ENCODE data around the gene FLT4. TPM values are rescaled to one million over a fixed set of nuclear protein-coding genes. Genes with fewer than 3 reads are reported as not detected.
A peak's percentile ranks its signal among the peaks of the same experiment; 100 is the strongest.

The FLT4 gene
- total and polyA plus RNA-seq, 8 donors, result 0.93 to 9.5 (median 3.1) TPM

GRCh38 chr5:180595381-180596114, 53.9 kb downstream of the FLT4 start:
- Histone ChIP-seq H3K4me1 (peaks cover 17 to 30% (median 23%) of the 10 kb centered on the region in 4 donors), H3K27me3 (peaks cover 5 to 43% (median 17%) of the 10 kb centered on the region in 3 donors), H3K4me3 (no peak overlapping the region), H3K36me3 (no peaks in the 10 kb centered on the region), H3K9me3 (no peaks in the 10 kb centered on the region), H3K27ac (no peak overlapping the region)
- peak in 1 of 2 donors; percentile 44 for DNase-seq
- intact Hi-C loops (cut with DNase I; ENCODE audit: low total_unique reads), result no loop called here
- 39 to 69% (median 45%) methylated on average over 21 to 25 of the region's 25 CpGs for WGBS, 5 donors
- no peak for TF ChIP-seq CTCF (IDR thresholded peaks at IDR 0.05)
- TF ChIP-seq EP300 (IDR thresholded peaks at IDR 0.05), result no peak
- TF ChIP-seq POLR2AphosphoS5 (IDR thresholded peaks at IDR 0.05), result no peak
- TF ChIP-seq POLR2A (IDR thresholded peaks at IDR 0.05), result no peak

- H3K36me3 ChIP-seq, result no peaks in the 10 kb centered on the region
- intact Hi-C loops (cut with DNase I; ENCODE audit: low total_unique reads), result no loop called here
- no peak overlapping the region for H3K27ac ChIP-seq
- no peak overlapping the region for H3K4me3 ChIP-seq
- no peaks in the 10 kb centered on the region for H3K9me3 ChIP-seq
- H3K27me3 ChIP-seq, result peaks cover 11 to 48% (median 22%) of the 10 kb centered on the region in 3 donors
- DNase-seq, result no peak
- peaks cover 22 to 35% (median 29%) of the 10 kb centered on the region in 4 donors for H3K4me1 ChIP-seq
- TF ChIP-seq CTCF (IDR thresholded peaks at IDR 0.05), result no peak
- TF ChIP-seq EP300 (IDR thresholded peaks at IDR 0.05), result no peak
- no peak for TF ChIP-seq POLR2AphosphoS5 (IDR thresholded peaks at IDR 0.05)
- TF ChIP-seq POLR2A (IDR thresholded peaks at IDR 0.05), result no peak
- 47 to 81% (median 77%) methylated on average over 2 of the region's 2 CpGs for WGBS, 5 donors
These were observed 54.4 kb downstream of the FLT4 start for GRCh38 chr5:180595046-180595379.

GRCh38 chr5:180594311-180595045, 54.9 kb downstream of the FLT4 start:
- intact Hi-C loops (cut with DNase I; ENCODE audit: low total_unique reads), result no loop called here
- DNase-seq, result peak in 1 of 2 donors; percentile 20
- no peak overlapping the region for H3K27ac ChIP-seq
- peaks cover 23 to 40% (median 32%) of the 10 kb centered on the region in 4 donors for H3K4me1 ChIP-seq
- no peaks in the 10 kb centered on the region for H3K36me3 ChIP-seq
- H3K4me3 ChIP-seq, result no peak overlapping the region
- no peaks in the 10 kb centered on the region for H3K9me3 ChIP-seq
- no peak for TF ChIP-seq POLR2A (IDR thresholded peaks at IDR 0.05)
- TF ChIP-seq POLR2AphosphoS5 (IDR thresholded peaks at IDR 0.05), result no peak
- peaks cover 15 to 54% (median 27%) of the 10 kb centered on the region in 3 donors for H3K27me3 ChIP-seq
- WGBS, 5 donors, result 79 to 89% (median 86%) methylated on average over 6 to 17 of the region's 17 CpGs

- Histone ChIP-seq H3K36me3 (no peaks in the 10 kb centered on the region), H3K27me3 (peaks cover 15 to 62% (median 30%) of the 10 kb centered on the region in 3 donors), H3K27ac (no peak overlapping the region), H3K9me3 (no peaks in the 10 kb centered on the region), H3K4me3 (no peak overlapping the region), H3K4me1 (peaks cover 23 to 40% (median 32%) of the 10 kb centered on the region in 4 donors)
- WGBS, 5 donors, result 87 to 91% (median 89%) methylated on average over 15 to 19 of the region's 19 CpGs
- TF ChIP-seq EP300 (IDR thresholded peaks at IDR 0.05), result no peak
- DNase-seq, result peak in 1 of 2 donors; percentile 21
- intact Hi-C loops (cut with DNase I; ENCODE audit: low total_unique reads), result no loop called here
These were observed 55.8 kb downstream of the FLT4 start for GRCh38 chr5:180593446-180594206.

GRCh38 chr5:180592176-180592575, 57.2 kb downstream of the FLT4 start:
- H3K36me3 ChIP-seq, result no peaks in the 10 kb centered on the region
- H3K4me1 ChIP-seq, result peaks cover 23 to 40% (median 32%) of the 10 kb centered on the region in 4 donors
- TF ChIP-seq POLR2A (IDR thresholded peaks at IDR 0.05), result no peak
- no peak for TF ChIP-seq CTCF (IDR thresholded peaks at IDR 0.05)
- no peak for TF ChIP-seq POLR2AphosphoS5 (IDR thresholded peaks at IDR 0.05)
- TF ChIP-seq EP300 (IDR thresholded peaks at IDR 0.05), result no peak
- peaks cover 15 to 63% (median 30%) of the 10 kb centered on the region in 3 donors for H3K27me3 ChIP-seq
- no peak overlapping the region for H3K27ac ChIP-seq
- WGBS, 5 donors, result 80 to 91% (median 88%) methylated on average over 10 of the region's 10 CpGs
- H3K4me3 ChIP-seq, result no peak overlapping the region
- intact Hi-C loops (cut with DNase I; ENCODE audit: low total_unique reads), result no loop called here
- DNase-seq, result no peak
- H3K9me3 ChIP-seq, result no peaks in the 10 kb centered on the region
